GM18907 (cell line): Measurements from ENCODE around the gene SRP9.
"Not testable (repeated sequence)": the region's sequence is repeated elsewhere in the genome, so short reads cannot be mapped to it uniquely, and the experiment has no call there.

ENCODE experiments used
- ATAC-seq: cut with Tn5 transposase; IDR thresholded peaks from one replicate; pipeline ENCODE4 v1.9.1; 2021; ENCODE audit warnings: mild to moderate bottlenecking, moderate library complexity; ENCODE audit not compliant: unreplicated experiment

Gene SRP9

DNA sequence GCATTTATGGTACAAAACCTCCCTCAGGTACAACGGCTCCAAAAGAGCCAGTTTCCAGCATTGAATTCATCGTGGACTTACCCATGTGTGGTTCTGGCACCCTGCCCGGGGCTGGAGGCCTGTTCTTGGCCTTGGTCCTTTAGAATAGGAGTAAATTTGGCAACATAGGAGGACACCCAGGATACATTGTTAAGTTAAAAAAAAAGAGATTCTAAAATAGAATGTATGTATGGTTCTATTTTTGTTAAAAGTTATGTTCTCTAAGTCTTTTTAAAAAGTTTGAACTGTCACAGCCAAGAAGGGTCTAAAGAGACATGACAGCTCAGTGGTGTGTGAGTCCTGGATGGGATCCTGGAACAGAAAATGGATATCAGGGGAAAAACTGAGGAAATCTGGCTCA, 58.2 kb downstream of the SRP9 start:
- ATAC-seq: no peak

DNA sequence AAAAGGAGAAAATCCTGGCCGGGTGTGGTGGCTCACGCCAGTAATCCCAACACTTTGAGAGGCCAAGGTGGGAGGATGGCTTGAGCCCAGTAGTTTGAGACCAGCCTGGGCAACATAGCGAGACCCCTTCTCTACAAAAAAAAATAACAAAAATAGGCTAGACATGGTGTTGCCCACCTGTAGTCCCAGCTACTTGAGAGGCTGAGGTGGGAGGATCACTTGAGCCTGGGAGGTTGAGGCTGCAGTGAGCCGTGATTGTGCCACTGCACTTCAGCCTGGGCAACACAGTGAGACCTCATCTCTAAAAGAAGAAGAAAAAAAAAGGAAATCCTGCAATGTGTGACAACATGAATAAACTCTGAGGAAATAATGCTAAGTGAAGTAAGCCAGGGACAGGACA, 58.7 kb downstream of the SRP9 start:
- not testable (repeated sequence) for ATAC-seq

DNA sequence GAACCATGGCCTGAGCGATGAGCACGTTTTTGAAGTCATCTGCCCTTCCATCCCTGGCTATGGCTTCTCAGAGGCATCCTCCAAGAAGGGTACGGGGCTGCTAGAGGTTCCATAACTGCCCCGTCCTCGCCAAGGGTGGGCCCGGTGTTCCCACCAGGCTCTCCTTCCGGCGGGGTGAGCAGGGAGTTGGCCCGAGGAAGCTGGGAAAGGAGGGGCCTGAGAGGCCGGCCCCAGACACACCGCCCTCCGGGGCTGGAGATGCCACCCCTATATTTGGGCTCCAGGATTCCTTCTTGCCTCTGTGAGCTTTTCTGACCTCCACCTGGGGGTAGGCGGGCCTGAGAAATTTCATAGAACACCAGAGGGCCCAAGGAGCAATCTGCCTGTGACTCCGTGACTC, 61.2 kb downstream of the SRP9 start:
- ATAC-seq: no peak
